Neuron (in vitro differentiated cells): Measurements from ENCODE around the gene CDC73.
"Not testable (repeated sequence)": the region's sequence is repeated elsewhere in the genome, so short reads cannot be mapped to it uniquely, and the experiment has no call there.

Experiments
- H2AFZ ChIP-seq: one replicate; pipeline ENCODE4 v1.6.1; 2013; ENCODE audit warnings: low read depth, mild to moderate bottlenecking, inconsistent platforms, low read length, moderate library complexity
- H3K27me3 ChIP-seq: one replicate; pipeline ENCODE4 v1.6.1; 2013; ENCODE audit warnings: low read length; ENCODE audit not compliant: insufficient read depth
- H3K36me3 ChIP-seq: one replicate; pipeline ENCODE4 v1.6.1; 2013; ENCODE audit warnings: low read length; ENCODE audit not compliant: insufficient read depth
- H3K4me1 ChIP-seq: one replicate; pipeline ENCODE4 v1.6.1; 2013; ENCODE audit warnings: low read length; ENCODE audit not compliant: insufficient read depth
- H3K4me3 ChIP-seq: 2 replicates; pipeline ENCODE4 v1.5.1; 2013; ENCODE audit warnings: mild to moderate bottlenecking, low read length, moderate library complexity
- H3K9me3 ChIP-seq: one replicate; pipeline ENCODE4 v1.6.1; 2013; ENCODE audit warnings: low read length

The CDC73 gene

DNA sequence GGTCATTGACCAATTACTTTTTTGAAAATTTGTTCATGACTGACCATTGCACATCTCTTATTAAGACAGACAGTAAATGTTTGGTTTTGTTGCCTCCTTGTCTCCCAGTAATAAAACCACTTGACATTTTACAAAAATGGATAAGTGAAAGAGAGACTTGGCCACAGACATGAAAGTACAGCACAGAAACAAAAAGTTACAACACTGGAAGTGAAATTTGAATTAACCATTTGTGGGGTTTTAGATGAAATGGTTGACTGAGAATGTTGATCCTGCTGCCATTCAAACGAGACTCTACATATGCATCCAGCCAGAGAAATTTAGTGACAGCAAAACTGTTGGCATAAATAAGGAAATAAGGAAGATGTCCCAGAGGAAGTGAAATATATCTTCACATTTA, 143.9 kb downstream of the CDC73 start:
- H3K36me3 ChIP-seq: peaks cover 3% of the 10 kb centered on the region
- no peaks in the 10 kb centered on the region for H3K4me1 ChIP-seq
- H3K4me3 ChIP-seq: no peak overlapping the region
- H3K9me3 ChIP-seq: no peaks in the 10 kb centered on the region
- H2AFZ ChIP-seq: no peak overlapping the region
- H3K27me3 ChIP-seq: no peaks in the 10 kb centered on the region

DNA sequence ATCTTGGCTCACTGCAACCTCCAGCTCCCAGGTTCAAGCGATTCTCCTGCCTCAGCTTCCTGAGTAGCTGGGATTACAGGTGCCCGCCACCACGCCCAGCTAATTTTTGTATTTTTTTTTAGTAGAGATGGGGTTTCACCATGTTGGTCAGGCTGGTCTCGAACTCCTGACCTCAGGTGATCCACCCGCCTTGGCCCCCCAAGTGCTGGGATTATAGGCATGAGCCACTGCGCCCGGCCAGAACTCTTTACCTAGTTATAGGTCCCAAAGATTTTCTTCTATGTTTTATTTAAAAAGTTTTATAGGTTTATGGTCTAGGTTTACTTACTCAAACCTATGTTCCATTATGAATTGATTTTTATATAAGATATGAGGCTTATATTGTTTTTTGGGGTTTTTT, 145.0 kb downstream of the CDC73 start:
- not testable (repeated sequence) for H3K9me3 ChIP-seq, H3K4me3 ChIP-seq, H3K27me3 ChIP-seq, H2AFZ ChIP-seq, H3K36me3 ChIP-seq, H3K4me1 ChIP-seq

DNA sequence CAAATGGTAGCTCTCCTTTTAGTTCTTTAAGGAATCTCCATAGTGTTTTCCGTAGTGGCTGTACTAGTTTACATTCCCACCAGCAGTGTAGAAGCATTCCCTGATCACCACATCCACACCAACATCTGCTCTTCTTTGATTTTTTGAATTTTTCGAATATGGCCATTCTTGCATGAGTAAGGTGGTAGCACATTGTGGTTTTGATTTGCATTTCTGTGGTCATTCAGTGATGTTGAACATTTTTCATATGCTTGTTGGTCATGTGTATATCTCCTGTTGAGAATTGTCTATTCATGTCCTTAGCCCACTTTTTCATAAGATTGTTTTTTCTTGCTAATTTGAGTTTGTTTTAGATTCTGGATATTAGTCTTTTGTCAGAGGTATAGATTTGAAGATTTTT, 149.2 kb downstream of the CDC73 start:
- H3K27me3 ChIP-seq: no peaks in the 10 kb centered on the region
- no peaks in the 10 kb centered on the region for H3K9me3 ChIP-seq
- no peaks in the 10 kb centered on the region for H3K36me3 ChIP-seq
- no peak overlapping the region for H2AFZ ChIP-seq
- no peaks in the 10 kb centered on the region for H3K4me1 ChIP-seq
- H3K4me3 ChIP-seq: no peak overlapping the region

- no peak overlapping the region for H2AFZ ChIP-seq
- H3K36me3 ChIP-seq: no peaks in the 10 kb centered on the region
- no peaks in the 10 kb centered on the region for H3K9me3 ChIP-seq
- H3K27me3 ChIP-seq: no peaks in the 10 kb centered on the region
- H3K4me1 ChIP-seq: no peaks in the 10 kb centered on the region
- H3K4me3 ChIP-seq: no peak overlapping the region
These were observed 153.9 kb downstream of the CDC73 start for GRCh38 chr1:193275773-193276172.

DNA sequence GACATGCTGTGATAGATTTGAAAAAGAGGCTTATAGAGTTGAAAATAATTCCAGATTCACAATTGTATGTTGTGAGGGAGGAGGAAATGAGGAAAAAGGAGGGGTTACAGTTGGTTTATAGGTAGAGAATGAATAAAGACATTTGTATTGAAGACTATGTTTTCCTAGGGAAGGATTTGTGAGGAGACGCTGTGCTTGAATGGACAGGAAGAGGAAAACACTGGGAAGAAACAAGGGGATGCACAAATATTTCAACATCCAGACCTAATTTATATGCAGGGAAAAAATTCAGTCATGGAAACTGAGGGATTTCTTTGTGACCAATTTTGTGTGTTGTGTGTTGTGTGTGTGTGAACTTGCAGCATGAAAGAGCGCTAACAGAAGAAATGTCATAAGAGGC, 157.1 kb downstream of the CDC73 start:
- no peaks in the 10 kb centered on the region for H3K36me3 ChIP-seq
- no peak overlapping the region for H2AFZ ChIP-seq
- no peaks in the 10 kb centered on the region for H3K9me3 ChIP-seq
- no peaks in the 10 kb centered on the region for H3K4me1 ChIP-seq
- no peak overlapping the region for H3K4me3 ChIP-seq
- no peaks in the 10 kb centered on the region for H3K27me3 ChIP-seq

- Histone ChIP-seq H3K9me3 (no peaks in the 10 kb centered on the region), H2AFZ (no peak overlapping the region), H3K27me3 (no peaks in the 10 kb centered on the region), H3K36me3 (no peaks in the 10 kb centered on the region), H3K4me3 (no peak overlapping the region), H3K4me1 (no peaks in the 10 kb centered on the region)
These were observed 160.1 kb downstream of the CDC73 start for GRCh38 chr1:193281894-193282293.

DNA sequence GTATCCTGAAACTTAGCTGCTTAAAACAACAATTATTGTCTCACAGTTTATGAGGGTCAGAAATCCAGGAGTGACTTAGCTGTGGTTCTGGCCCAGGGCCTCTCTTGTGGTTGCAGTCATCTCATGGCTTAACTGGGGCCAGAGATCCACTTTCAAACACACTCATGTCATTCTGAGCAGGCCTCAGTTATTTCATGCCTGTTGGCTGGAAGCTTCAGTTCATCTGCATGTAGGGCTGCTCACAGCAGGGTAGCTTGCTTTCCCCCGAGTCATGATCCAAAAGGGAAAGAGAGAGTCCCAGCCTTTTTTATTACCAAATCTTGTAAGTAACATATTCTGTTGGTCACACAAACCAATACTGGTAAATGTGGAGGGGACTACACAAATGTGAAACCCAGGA, 161.2 kb downstream of the CDC73 start:
- no peaks in the 10 kb centered on the region for H3K9me3 ChIP-seq
- no peaks in the 10 kb centered on the region for H3K36me3 ChIP-seq
- H3K4me3 ChIP-seq: no peak overlapping the region
- H2AFZ ChIP-seq: no peak overlapping the region
- no peaks in the 10 kb centered on the region for H3K4me1 ChIP-seq
- H3K27me3 ChIP-seq: no peaks in the 10 kb centered on the region

- H3K4me1 ChIP-seq: no peaks in the 10 kb centered on the region
- no peaks in the 10 kb centered on the region for H3K27me3 ChIP-seq
- no peaks in the 10 kb centered on the region for H3K9me3 ChIP-seq
- no peak overlapping the region for H2AFZ ChIP-seq
- H3K36me3 ChIP-seq: no peaks in the 10 kb centered on the region
- no peak overlapping the region for H3K4me3 ChIP-seq
These were observed 162.4 kb downstream of the CDC73 start for GRCh38 chr1:193284219-193284618.

- Histone ChIP-seq H3K4me3 (no peak overlapping the region), H3K4me1 (no peaks in the 10 kb centered on the region), H3K27me3 (no peaks in the 10 kb centered on the region), H3K36me3 (no peaks in the 10 kb centered on the region), H3K9me3 (no peaks in the 10 kb centered on the region), H2AFZ (no peak overlapping the region)
These were observed 163.8 kb downstream of the CDC73 start for GRCh38 chr1:193285641-193286040.

GRCh38 chr1:193288548-193289080, 166.8 kb downstream of the CDC73 start:
- H3K4me3 ChIP-seq, H2AFZ ChIP-seq, H3K36me3 ChIP-seq, H3K4me1 ChIP-seq, H3K9me3 ChIP-seq, H3K27me3 ChIP-seq: not testable (repeated sequence)

GRCh38 chr1:193293726-193294125, 171.9 kb downstream of the CDC73 start:
- H3K36me3 ChIP-seq: no peaks in the 10 kb centered on the region
- H3K4me3 ChIP-seq: no peak overlapping the region
- no peaks in the 10 kb centered on the region for H3K9me3 ChIP-seq
- no peaks in the 10 kb centered on the region for H3K27me3 ChIP-seq
- H3K4me1 ChIP-seq: no peaks in the 10 kb centered on the region
- no peak overlapping the region for H2AFZ ChIP-seq

GRCh38 chr1:193299038-193299437, 177.2 kb downstream of the CDC73 start:
- Histone ChIP-seq H2AFZ (no peak overlapping the region), H3K4me3 (no peak overlapping the region), H3K4me1 (no peaks in the 10 kb centered on the region), H3K9me3 (no peaks in the 10 kb centered on the region), H3K36me3 (no peaks in the 10 kb centered on the region), H3K27me3 (no peaks in the 10 kb centered on the region)

GRCh38 chr1:193301746-193302145, 179.9 kb downstream of the CDC73 start:
- Histone ChIP-seq H3K36me3 (no peaks in the 10 kb centered on the region), H3K4me3 (no peak overlapping the region), H3K9me3 (no peaks in the 10 kb centered on the region), H2AFZ (no peak overlapping the region), H3K27me3 (no peaks in the 10 kb centered on the region), H3K4me1 (no peaks in the 10 kb centered on the region)

DNA sequence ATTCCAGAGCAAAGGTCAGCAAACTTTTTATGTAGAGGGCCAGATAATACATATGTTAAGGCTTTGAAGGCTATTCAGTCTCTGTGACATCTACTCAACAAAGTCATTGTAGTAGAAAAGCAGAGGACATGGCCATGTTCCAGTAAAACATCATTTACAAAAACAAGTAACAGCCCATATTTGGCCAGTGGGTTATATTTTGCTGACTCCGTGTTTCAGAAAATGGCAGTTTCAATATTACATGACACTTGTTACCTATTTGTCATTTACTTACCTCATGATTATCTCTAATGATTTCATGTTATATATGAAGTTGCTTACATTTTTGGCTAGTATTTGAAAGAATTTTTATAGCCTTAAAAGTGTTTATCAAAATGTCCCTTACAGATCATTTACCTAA, 182.0 kb downstream of the CDC73 start:
- Histone ChIP-seq H3K27me3 (no peaks in the 10 kb centered on the region), H3K4me1 (no peaks in the 10 kb centered on the region), H2AFZ (no peak overlapping the region), H3K9me3 (no peaks in the 10 kb centered on the region), H3K36me3 (no peaks in the 10 kb centered on the region), H3K4me3 (no peak overlapping the region)
